Measurements from ENCODE around the gene GSK3A. TPM values are rescaled to one million over a fixed set of nuclear protein-coding genes. Genes with fewer than 3 reads are reported as not detected.

GSK3A gene
- total RNA-seq: 17.0 and 17.4 TPM in 2 replicates

DNA sequence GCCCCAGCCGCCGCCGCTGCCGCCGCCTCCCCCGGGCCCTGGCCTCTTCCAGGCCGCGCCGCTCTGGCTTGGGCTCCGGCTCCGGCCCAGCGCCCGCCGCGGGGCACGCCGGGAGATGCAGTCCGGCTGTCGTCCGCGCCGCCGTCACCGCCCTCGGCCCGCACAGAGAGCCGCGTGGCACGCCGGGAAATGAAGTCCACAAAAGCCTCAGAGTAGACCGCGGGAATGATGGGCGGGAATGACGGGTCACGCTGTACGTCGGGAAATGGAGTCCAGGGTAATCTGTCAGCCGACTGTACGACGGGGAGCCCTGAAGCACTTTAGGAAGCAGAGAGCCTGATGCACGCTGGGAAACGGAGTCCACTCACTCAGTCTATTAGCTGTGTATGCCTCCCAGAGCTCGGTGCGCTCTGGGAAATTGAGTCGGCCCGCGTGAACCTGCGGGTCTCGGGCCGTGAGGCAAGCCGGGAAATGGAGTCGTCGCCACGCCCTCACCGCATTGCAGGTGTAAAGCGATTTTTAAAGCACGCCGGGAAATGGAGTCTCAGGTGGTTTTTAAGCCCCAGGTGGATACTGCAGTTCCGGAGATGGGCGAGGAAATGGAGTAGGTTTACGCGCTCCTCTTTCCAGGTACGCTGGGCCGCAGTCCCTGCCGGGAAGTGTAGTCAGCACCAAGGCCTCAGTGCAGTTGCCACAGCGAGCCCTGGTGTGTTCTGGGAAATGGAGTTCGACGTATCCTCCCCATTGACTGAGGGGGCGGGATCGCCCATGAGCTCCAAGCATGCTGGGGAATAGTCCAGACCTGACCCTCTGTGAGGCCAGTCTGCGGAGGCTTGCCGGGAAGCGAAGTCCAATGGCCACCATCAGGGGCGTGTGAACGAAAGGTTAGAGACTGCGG, at the start of gene GSK3A:
Gene GSK3A, minus strand, starts transcription at position 91 of the 898 bp plus-strand sequence. CDS start 137 bp downstream, outside the sequence.

DNA sequence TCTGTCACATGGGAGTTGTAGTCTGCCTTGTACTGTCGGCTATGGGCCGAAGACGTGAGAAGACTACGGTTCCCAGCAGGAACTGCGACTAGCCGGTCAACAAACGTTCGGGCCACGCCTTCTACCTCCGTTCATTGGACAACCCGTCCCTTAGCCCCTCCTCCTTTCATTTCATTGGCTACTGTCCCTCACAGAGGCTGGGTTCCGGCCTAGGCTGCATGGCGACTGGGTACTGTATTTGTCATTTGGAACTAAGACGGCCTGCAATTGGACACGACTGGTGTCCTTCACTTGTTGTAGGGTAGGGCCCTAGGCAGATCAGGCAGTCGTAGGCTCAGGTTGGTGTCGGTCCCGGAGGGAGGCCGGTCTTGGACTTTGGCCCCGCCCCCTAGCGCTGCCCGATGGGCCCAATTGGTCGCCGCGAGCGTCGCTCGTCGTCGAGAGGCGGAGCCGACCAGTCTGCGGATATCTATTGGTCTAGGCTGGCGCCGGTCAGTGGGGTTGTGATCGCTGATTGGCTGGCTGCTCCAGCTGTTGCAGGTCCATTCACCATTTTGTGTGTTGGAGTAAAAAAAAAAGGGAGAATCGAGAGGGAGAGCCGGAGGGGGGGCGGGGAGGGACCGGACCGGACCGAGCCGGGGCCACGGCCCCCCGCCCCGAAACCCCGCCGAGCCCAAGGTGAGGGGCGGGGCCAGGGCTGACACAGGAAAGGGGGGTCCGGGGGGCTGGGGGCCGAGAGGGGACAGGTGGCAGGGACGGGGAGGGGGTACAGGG, 26.5 kb upstream of the GSK3A start, which contains the start of gene CIC:
Gene CIC, plus strand, starts transcription at position 549 of the 774 bp plus-strand sequence. CDS start 2,532 bp downstream, outside the sequence.

DNA sequence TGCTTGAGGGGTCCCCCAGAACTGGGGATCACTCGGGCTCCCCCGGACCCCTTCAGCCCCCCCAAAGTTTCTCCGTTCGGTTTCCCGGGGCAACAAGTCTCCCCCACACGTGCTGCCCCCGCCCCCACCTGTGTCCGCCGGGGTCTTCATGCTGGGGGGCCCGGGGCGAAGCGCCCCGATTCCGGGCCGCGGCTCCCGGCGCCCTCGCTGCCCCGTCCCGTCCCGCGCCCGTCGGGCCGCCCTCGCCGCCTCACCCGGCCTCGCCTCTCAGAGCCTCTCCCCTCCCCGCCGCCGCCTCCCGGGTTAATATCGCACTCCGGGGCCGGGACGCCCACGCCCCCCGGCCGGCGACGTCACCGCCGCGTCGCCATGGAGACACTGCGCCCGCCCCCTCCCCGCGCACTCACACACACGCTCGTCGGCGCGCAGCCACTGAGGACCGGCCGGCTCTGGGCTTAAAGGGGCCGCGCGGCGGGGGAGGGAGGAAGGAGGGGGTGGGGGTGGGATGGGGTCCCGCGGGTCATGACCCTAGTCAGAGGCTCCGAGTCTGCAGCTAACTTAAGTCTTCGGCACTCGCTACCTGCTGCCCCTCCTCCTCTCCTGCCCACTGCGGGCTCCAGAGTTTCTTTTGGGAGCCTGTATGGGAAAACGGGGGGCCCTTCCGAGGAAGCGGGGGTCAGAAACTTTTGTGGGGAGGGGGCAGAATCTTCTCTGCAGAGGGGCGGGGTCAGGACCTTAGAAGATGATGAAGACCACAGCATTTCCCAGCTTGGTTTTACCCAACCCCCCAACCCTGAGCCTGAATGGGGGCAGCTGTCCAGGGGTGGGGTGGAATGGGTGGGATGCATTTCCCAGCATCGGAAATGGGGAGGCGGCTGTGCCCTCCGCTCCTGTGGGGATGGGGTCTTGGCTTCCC, 12.7 kb upstream of the GSK3A start, which contains the start of gene ERF:
Gene ERF, minus strand, starts transcription at position 279 of the 916 bp plus-strand sequence. Its CDS starts 129 bp downstream, at position 150.

DNA sequence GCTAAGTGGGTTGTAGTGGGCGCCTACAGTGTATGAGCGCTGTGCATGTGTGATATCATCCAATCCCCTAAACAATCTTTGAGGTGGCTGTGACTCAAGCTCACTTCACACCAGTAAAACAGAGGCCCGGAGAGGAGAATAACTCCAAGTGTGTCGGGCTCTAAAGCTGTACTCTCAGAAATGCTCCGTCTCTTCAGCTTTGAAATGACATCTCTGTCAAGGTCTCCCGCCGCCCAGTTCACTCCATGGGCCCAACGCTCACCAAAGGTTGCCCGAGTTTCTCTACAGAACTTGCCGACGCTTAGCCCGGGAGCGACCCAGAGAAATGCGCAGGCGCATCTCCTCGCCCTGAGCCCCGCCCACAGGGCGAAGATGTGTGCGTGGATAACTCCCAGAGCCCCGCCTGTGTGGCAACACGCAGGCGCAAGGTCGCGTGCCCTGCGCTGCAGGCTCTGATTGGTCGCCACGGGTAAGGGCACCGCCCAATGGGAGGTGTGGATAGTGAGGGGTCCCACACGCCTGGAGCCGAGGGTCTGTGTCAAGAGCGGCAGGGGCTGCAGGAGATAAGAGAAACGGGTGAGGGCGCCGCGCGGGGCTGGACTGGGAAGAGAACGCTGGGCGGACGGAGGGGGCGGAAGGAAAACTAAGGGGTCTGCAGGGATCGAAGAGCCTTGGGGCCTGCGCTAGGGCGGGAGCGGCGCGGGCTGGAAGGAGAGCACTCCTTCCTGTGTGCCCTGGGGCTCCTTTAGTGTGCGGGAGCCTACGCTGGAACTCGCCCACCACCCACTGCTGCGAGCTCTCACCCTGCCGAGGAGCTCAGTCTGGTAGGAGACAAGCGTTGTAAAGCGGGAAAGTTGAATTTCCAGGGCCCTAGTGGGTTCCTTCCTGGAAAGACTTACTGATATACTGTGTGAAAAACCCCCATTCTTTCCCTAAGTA, 22.3 kb downstream of the GSK3A start, which contains the start of gene ZNF526:
Gene ZNF526, plus strand, starts transcription at position 501 of the 939 bp plus-strand sequence. CDS start 4,092 bp downstream, outside the sequence.

DNA sequence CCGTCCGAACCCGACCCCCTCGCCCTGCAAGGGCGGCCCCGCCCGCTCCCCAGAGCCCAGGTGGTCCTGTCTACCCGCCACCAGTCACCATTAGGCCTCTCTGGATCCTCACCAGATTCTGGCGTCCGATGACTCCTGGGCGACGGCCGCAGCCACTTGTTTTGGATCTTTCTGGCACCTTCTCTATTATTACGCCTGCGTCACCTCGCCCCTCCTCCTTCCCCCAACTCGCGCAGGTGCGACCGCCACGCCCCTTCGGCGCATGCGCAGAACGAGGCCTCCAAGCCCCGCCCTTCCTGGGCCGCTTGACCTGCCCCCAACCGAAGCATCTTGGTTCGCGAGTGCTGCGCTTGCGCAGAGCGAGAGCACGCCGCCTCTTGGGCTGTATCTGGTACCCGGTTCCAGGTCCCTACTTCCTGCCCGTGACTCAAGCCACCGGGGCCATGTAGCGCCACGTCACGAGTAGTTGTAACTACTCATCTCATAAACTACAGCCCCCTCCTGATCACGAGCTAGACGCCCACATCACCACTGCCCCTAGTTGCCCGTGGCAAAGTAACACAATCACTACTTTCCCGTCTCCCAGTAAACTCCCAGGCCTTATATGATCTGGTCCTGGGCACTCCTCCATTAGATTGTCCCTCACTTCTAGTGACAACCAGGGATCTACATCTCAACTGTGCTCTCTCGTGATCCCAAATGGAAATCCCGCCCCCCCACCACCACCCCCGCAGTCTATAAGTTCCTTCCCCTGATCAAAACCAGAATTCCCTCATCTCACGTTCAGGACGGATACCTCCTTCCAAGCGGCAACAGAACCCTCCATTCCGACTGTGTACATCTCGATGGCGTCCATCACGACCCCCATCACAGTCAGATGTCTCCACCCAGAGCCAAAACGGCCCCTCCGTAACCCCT, 24.6 kb downstream of the GSK3A start, which contains the start of gene DEDD2:
Gene DEDD2, minus strand, starts transcription at position 158 of the 918 bp plus-strand sequence. CDS start 670 bp downstream, outside the sequence.

Other genes starting within 250 kb of the GSK3A start
- 0.05 TPM in 1 of 2 replicates, not detected in the other for gene ATP1A3, start 248.4 kb downstream of the GSK3A start, total RNA-seq
- gene GRIK5, start 172.4 kb downstream of the GSK3A start, total RNA-seq: not detected in 2 replicates
- 14.9 and 15.5 TPM in 2 replicates for gene ZNF574, start 166.4 kb downstream of the GSK3A start, total RNA-seq
- gene POU2F2, start 110.2 kb downstream of the GSK3A start, total RNA-seq: not detected in 2 replicates
- 19.1 and 19.3 TPM in 2 replicates for gene DEDD2, start 24.9 kb downstream of the GSK3A start, total RNA-seq
- gene ZNF526, start 22.3 kb downstream of the GSK3A start, total RNA-seq: 5.5 and 6.6 TPM in 2 replicates
- 31.5 and 33.5 TPM in 2 replicates for gene ERF, start 12.5 kb upstream of the GSK3A start, total RNA-seq
- 49.5 and 58.0 TPM in 2 replicates for gene CIC, start 26.6 kb upstream of the GSK3A start, total RNA-seq
- gene PRR19, start 59.5 kb upstream of the GSK3A start, total RNA-seq: not detected in 2 replicates
- gene PAFAH1B3, start 60.0 kb upstream of the GSK3A start, total RNA-seq: 12.2 and 18.7 TPM in 2 replicates
- gene TMEM145, start 70.7 kb upstream of the GSK3A start, total RNA-seq: not detected in 2 replicates
- gene MEGF8, start 83.0 kb upstream of the GSK3A start, total RNA-seq: 29.7 and 33.9 TPM in 2 replicates
- gene CNFN, start 147.7 kb upstream of the GSK3A start, total RNA-seq: not detected in 2 replicates
- gene LIPE, start 184.8 kb upstream of the GSK3A start, total RNA-seq: 3.8 and 3.9 TPM in 2 replicates
- not detected in 2 replicates for gene CXCL17, start 200.3 kb upstream of the GSK3A start, total RNA-seq